D341Med (cell line): Measurements from ENCODE around the gene BEAN1.
"Not testable (repeated sequence)": the region's sequence is repeated elsewhere in the genome, so short reads cannot be mapped to it uniquely, and the experiment has no call there.

ENCODE experiments used
- DNase-seq: peaks from one replicate; pipeline ENCODE4 v3.0.0; 2012; ENCODE audit warnings: low spot score

The BEAN1 gene

GRCh38 chr16:66441586-66442375, 14.7 kb downstream of the BEAN1 start:
- DNase-seq = no peak

GRCh38 chr16:66442502-66443268, 15.6 kb downstream of the BEAN1 start:
- DNase-seq = no peak

GRCh38 chr16:66443269-66443652, 16.2 kb downstream of the BEAN1 start:
- DNase-seq = no peak

- DNase-seq = no peak
Observed at GRCh38 chr16:66444049-66444481, 17.0 kb downstream of the BEAN1 start.

GRCh38 chr16:66446737-66447136, 19.6 kb downstream of the BEAN1 start:
- DNase-seq = no peak

GRCh38 chr16:66447491-66447890, 20.4 kb downstream of the BEAN1 start:
- DNase-seq = no peak

- no peak for DNase-seq
Observed at GRCh38 chr16:66451548-66451947, 24.5 kb downstream of the BEAN1 start.

- DNase-seq = not testable (repeated sequence)
Observed at GRCh38 chr16:66453230-66453629, 26.1 kb downstream of the BEAN1 start.

GRCh38 chr16:66454751-66455150, 27.7 kb downstream of the BEAN1 start:
- no peak for DNase-seq

- DNase-seq = no peak
Observed at GRCh38 chr16:66455970-66456369, 28.9 kb downstream of the BEAN1 start.

- DNase-seq = no peak
Observed at GRCh38 chr16:66457888-66458287, 30.8 kb downstream of the BEAN1 start.

- DNase-seq = no peak
Observed at GRCh38 chr16:66458292-66458691, 31.2 kb downstream of the BEAN1 start.

- DNase-seq = no peak
Observed at GRCh38 chr16:66458853-66459252, 31.8 kb downstream of the BEAN1 start.

GRCh38 chr16:66459878-66460277, 32.8 kb downstream of the BEAN1 start:
- DNase-seq = no peak

GRCh38 chr16:66460703-66461102, 33.6 kb downstream of the BEAN1 start:
- DNase-seq = no peak

- DNase-seq = no peak
Observed at GRCh38 chr16:66462912-66463311, 35.8 kb downstream of the BEAN1 start.

- DNase-seq = not testable (repeated sequence)
Observed at GRCh38 chr16:66465946-66466345, 38.9 kb downstream of the BEAN1 start.

- not testable (repeated sequence) for DNase-seq
Observed at GRCh38 chr16:66466636-66467035, 39.5 kb downstream of the BEAN1 start.

GRCh38 chr16:66467611-66468010, 40.5 kb downstream of the BEAN1 start:
- no peak for DNase-seq

- no peak for DNase-seq
Observed at GRCh38 chr16:66468321-66468965, 41.3 kb downstream of the BEAN1 start.

- DNase-seq = no peak
Observed at GRCh38 chr16:66469291-66469946, 42.3 kb downstream of the BEAN1 start.

GRCh38 chr16:66469947-66470546, 43.0 kb downstream of the BEAN1 start:
- no peak for DNase-seq
